ENCODE results near the gene SPPL2A. TPM values are rescaled to one million over a fixed set of nuclear protein-coding genes. Genes with fewer than 3 reads are reported as not detected.

The SPPL2A gene
- total and polyA plus RNA-seq, 10 of the 15 experiments (the other 5 are each of a cell fraction or from before 2014, with no cell fraction given) = 11.3 to 83.8 (median 44.0) TPM

GRCh38 chr15:50686469-50687301 lies 78.8 kb downstream of the SPPL2A start, which contains the start of gene TRPM7 (continued):
- no peak for TF ChIP-seq ZBTB33 (IDR thresholded peaks at IDR 0.05)
- TF ChIP-seq, protein P1, sequence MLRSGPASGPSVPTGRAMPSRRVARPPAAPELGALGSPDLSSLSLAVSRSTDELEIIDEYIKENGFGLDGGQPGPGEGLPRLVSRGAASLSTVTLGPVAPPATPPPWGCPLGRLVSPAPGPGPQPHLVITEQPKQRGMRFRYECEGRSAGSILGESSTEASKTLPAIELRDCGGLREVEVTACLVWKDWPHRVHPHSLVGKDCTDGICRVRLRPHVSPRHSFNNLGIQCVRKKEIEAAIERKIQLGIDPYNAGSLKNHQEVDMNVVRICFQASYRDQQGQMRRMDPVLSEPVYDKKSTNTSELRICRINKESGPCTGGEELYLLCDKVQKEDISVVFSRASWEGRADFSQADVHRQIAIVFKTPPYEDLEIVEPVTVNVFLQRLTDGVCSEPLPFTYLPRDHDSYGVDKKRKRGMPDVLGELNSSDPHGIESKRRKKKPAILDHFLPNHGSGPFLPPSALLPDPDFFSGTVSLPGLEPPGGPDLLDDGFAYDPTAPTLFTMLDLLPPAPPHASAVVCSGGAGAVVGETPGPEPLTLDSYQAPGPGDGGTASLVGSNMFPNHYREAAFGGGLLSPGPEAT (IDR thresholded peaks at IDR 0.05; ENCODE audit: low read depth) = no peak
- TF ChIP-seq RFX5 (IDR thresholded peaks at IDR 0.05; ENCODE audit: low read depth, low read length) = no peak
- TF ChIP-seq RB1 (IDR thresholded peaks at IDR 0.05; ENCODE audit: borderline replicate concordance) = peak; percentile 77; the same call in 1 of the 2 replicates
- no peak for TF ChIP-seq RAD51 (IDR thresholded peaks at IDR 0.05)
- no peak for TF ChIP-seq CBX3 (IDR thresholded peaks at IDR 0.05; ENCODE audit: borderline replicate concordance, low read depth)
- no peak; the same call in 1 of the 2 replicates for TF ChIP-seq JUNB (IDR thresholded peaks at IDR 0.05)
- no peak for TF ChIP-seq ZNF274 (IDR thresholded peaks at IDR 0.05; ENCODE audit: insufficient read depth, insufficient read length)
- TF ChIP-seq NR2C1 (IDR thresholded peaks at IDR 0.05) = peak; percentile 52
- TF ChIP-seq NBN (IDR thresholded peaks at IDR 0.05) = no peak; the same call in none of the 2 replicates
- TF ChIP-seq, protein P2, sequence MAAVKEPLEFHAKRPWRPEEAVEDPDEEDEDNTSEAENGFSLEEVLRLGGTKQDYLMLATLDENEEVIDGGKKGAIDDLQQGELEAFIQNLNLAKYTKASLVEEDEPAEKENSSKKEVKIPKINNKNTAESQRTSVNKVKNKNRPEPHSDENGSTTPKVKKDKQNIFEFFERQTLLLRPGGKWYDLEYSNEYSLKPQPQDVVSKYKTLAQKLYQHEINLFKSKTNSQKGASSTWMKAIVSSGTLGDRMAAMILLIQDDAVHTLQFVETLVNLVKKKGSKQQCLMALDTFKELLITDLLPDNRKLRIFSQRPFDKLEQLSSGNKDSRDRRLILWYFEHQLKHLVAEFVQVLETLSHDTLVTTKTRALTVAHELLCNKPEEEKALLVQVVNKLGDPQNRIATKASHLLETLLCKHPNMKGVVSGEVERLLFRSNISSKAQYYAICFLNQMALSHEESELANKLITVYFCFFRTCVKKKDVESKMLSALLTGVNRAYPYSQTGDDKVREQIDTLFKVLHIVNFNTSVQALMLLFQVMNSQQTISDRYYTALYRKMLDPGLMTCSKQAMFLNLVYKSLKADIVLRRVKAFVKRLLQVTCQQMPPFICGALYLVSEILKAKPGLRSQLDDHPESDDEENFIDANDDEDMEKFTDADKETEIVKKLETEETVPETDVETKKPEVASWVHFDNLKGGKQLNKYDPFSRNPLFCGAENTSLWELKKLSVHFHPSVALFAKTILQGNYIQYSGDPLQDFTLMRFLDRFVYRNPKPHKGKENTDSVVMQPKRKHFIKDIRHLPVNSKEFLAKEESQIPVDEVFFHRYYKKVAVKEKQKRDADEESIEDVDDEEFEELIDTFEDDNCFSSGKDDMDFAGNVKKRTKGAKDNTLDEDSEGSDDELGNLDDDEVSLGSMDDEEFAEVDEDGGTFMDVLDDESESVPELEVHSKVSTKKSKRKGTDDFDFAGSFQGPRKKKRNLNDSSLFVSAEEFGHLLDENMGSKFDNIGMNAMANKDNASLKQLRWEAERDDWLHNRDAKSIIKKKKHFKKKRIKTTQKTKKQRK (IDR thresholded peaks at IDR 0.05; ENCODE audit: low read depth, low read length) = no peak
- TF ChIP-seq RELA (IDR thresholded peaks at IDR 0.05; ENCODE audit: borderline replicate concordance, partially characterized antibody) = peak; percentile 97
- peak; percentile 72 for TF ChIP-seq CREB1 (IDR thresholded peaks at IDR 0.05; ENCODE audit: low read depth)
- TF ChIP-seq SP1 (IDR thresholded peaks at IDR 0.05; ENCODE audit: low read depth, low read length) = no peak
- TF ChIP-seq ATF3 (IDR thresholded peaks at IDR 0.05; ENCODE audit: borderline replicate concordance, extremely low read depth, low read depth, low read length) = peak; percentile 96
- TF ChIP-seq TCF12 (IDR thresholded peaks at IDR 0.05; ENCODE audit: low read depth, low read length) = 0 out of 2 replicates have a peak, but pooled peaks have one; percentile 29
- no peak for TF ChIP-seq ESRRA (IDR thresholded peaks at IDR 0.05; ENCODE audit: low read length)
- TF ChIP-seq PKNOX1 (IDR thresholded peaks at IDR 0.05) = no peak
- no peak for TF ChIP-seq GABPA (IDR thresholded peaks at IDR 0.05; ENCODE audit: low read depth)
- no peak for TF ChIP-seq WRNIP1 (IDR thresholded peaks at IDR 0.05; ENCODE audit: borderline replicate concordance, low read depth, low read length)
- peak; percentile 58; the same call in 1 of the 2 replicates for TF ChIP-seq CHD1 (IDR thresholded peaks at IDR 0.05; ENCODE audit: low read depth, low read length)
- no peak for TF ChIP-seq CBX5 (IDR thresholded peaks at IDR 0.05; ENCODE audit: low read depth)
- TF ChIP-seq POLR2AphosphoS2 (IDR thresholded peaks at IDR 0.05; ENCODE audit: low read depth, low read length) = peak; percentile 88; the same call in 1 of the 2 replicates

All from GM12878 (cell line).